ENCODE data around the gene SDK2.
A peak's percentile ranks its signal among the peaks of the same experiment; 100 is the strongest.

Gene SDK2

DNA sequence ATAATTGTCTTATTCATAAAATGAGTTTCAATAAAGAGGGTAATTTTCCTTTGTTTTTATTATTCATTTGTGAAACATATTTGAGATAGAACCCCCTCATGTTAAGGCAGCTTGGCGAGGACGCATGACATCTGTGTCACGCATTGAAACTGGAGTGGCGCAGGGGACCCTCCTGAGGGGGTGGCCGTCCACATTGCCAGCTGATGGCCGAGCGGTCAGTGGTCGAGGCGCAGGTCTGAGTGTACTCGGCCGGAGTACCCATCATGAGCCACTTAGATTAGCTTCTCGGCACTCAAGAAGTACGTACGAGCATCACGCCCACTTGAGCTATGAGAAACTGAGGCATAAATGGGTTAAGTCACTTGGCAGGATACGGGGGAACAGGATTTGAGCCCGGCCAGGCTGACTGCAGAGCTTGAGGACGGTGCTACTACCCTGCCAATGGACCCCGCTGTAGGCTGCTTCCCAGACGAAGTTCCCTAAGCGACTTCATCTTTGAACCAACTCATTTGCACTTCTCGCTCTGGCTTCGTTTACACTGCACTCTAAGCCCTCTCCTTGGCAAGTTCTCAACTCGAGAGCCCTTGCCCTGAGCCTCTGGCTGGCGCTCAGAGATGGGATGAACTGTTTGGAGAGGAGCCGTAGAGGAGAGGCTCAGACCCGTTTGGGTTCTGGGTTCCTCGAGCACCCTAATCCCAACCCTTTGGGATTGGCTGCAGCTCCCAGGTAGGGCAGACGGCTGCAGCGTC lies 91.8 kb downstream of the SDK2 start:
- H3K27me3 ChIP-seq (ENCODE audit: control insufficient read depth in 3 of 3, insufficient read depth in 3 of 3, low read depth in 1 of 3, low read length in 3 of 3), result no peaks in the 10 kb centered on the region
- H3K9ac ChIP-seq (ENCODE audit: low read depth, low read length, poor library complexity), result peak overlapping the region; percentile 25
- no peak overlapping the region for H3K4me2 ChIP-seq (ENCODE audit: insufficient read depth, low read length, poor library complexity, severe bottlenecking)
- H2AFZ ChIP-seq (ENCODE audit: low read length), result no peak overlapping the region
- H2BK120ac ChIP-seq (ENCODE audit: low read depth, low read length), result peak overlapping the region; percentile 18
- H4K8ac ChIP-seq (ENCODE audit: low read depth, low read length), result no peak overlapping the region
- peak overlapping the region; percentile 10 for H3K23ac ChIP-seq (ENCODE audit: low read depth, low read length, poor library complexity)
- no peak for DNase-seq (ENCODE audit: low spot score)
- no CpG with 5 or more reads among the region's 30 CpGs for WGBS, 2 donors (ENCODE audit: extremely low coverage in 2 of 2, insufficient read length in 2 of 2, insufficient replicate concordance in 1 of 2)
- H3K36me3 ChIP-seq (replicated peaks in 1 of 2; ENCODE audit: control insufficient read depth in 2 of 2, insufficient read depth in 2 of 2, low read length in 2 of 2), result no peaks in the 10 kb centered on the region
- no peak overlapping the region for H3K4me3 ChIP-seq (ENCODE audit: low read length in 2 of 2)
- H2AK5ac ChIP-seq (ENCODE audit: low read depth, low read length), result no peak overlapping the region
- H3K18ac ChIP-seq (ENCODE audit: low read length), result peak overlapping the region; percentile 58
- H2BK5ac ChIP-seq (ENCODE audit: low read length), result peak overlapping the region; percentile 59
- H2BK15ac ChIP-seq (ENCODE audit: low read length), result no peak overlapping the region
- H3K79me1 ChIP-seq (ENCODE audit: low read depth, low read length), result peaks cover 16% of the 10 kb centered on the region
- no peak overlapping the region for H2BK12ac ChIP-seq (ENCODE audit: low read length)
- peaks cover 0 to 24% of the 10 kb centered on the region in 2 donors for H3K4me1 ChIP-seq (ENCODE audit: control insufficient read depth in 2 of 2, insufficient read depth in 1 of 2, low read depth in 1 of 2, low read length in 2 of 2)
- H3K27ac ChIP-seq (replicated peaks; ENCODE audit: low read length), result no peak overlapping the region
- peaks cover 0 to 1% of the 10 kb centered on the region in 2 donors for H3K9me3 ChIP-seq (replicated peaks in 1 of 2; ENCODE audit: control insufficient read depth in 2 of 2, insufficient read depth in 1 of 2, low read depth in 1 of 2, low read length in 2 of 2)
- H4K91ac ChIP-seq (ENCODE audit: low read depth, low read length, poor library complexity), result no peak overlapping the region
- no peak overlapping the region for H3K14ac ChIP-seq (ENCODE audit: low read length)
- no peak overlapping the region for H3K4ac ChIP-seq (ENCODE audit: low read length)

- no peaks in the 10 kb centered on the region for H3K27me3 ChIP-seq (ENCODE audit: control insufficient read depth in 3 of 3, insufficient read depth in 3 of 3, low read depth in 1 of 3, low read length in 3 of 3)
- H3K23ac ChIP-seq (ENCODE audit: low read depth, low read length, poor library complexity), result no peak overlapping the region
- no peak overlapping the region for H2AK5ac ChIP-seq (ENCODE audit: low read depth, low read length)
- H3K4me1 ChIP-seq (ENCODE audit: control insufficient read depth in 2 of 2, insufficient read depth in 1 of 2, low read depth in 1 of 2, low read length in 2 of 2), result peaks cover 7 to 31% of the 10 kb centered on the region in 2 donors
- peaks cover 0 to 1% of the 10 kb centered on the region in 2 donors for H3K9me3 ChIP-seq (replicated peaks in 1 of 2; ENCODE audit: control insufficient read depth in 2 of 2, insufficient read depth in 1 of 2, low read depth in 1 of 2, low read length in 2 of 2)
- peak overlapping the region; percentile 3 for H3K18ac ChIP-seq (ENCODE audit: low read length)
- no peaks in the 10 kb centered on the region for H3K36me3 ChIP-seq (replicated peaks in 1 of 2; ENCODE audit: control insufficient read depth in 2 of 2, insufficient read depth in 2 of 2, low read length in 2 of 2)
- no peak for DNase-seq (ENCODE audit: low spot score)
- no peak overlapping the region for H3K9ac ChIP-seq (ENCODE audit: low read depth, low read length, poor library complexity)
- H3K4ac ChIP-seq (ENCODE audit: low read length), result no peak overlapping the region
- WGBS, 2 donors (ENCODE audit: extremely low coverage in 2 of 2, insufficient read length in 2 of 2, insufficient replicate concordance in 1 of 2), result no CpG with 5 or more reads among the region's 5 CpGs
- no peak overlapping the region for H2BK120ac ChIP-seq (ENCODE audit: low read depth, low read length)
- H3K27ac ChIP-seq (replicated peaks; ENCODE audit: low read length), result no peak overlapping the region
- H3K14ac ChIP-seq (ENCODE audit: low read length), result no peak overlapping the region
- no peak overlapping the region for H3K4me2 ChIP-seq (ENCODE audit: insufficient read depth, low read length, poor library complexity, severe bottlenecking)
- H2BK5ac ChIP-seq (ENCODE audit: low read length), result no peak overlapping the region
- H4K8ac ChIP-seq (ENCODE audit: low read depth, low read length), result no peak overlapping the region
- no peak overlapping the region for H2BK15ac ChIP-seq (ENCODE audit: low read length)
- H3K79me1 ChIP-seq (ENCODE audit: low read depth, low read length), result peaks cover 16% of the 10 kb centered on the region
- H2BK12ac ChIP-seq (ENCODE audit: low read length), result no peak overlapping the region
- no peak overlapping the region for H4K91ac ChIP-seq (ENCODE audit: low read depth, low read length, poor library complexity)
- H2AFZ ChIP-seq (ENCODE audit: low read length), result no peak overlapping the region
- no peak overlapping the region for H3K4me3 ChIP-seq (ENCODE audit: low read length in 2 of 2)
These were observed 92.5 kb downstream of the SDK2 start for GRCh38 chr17:73551759-73552158.

DNA sequence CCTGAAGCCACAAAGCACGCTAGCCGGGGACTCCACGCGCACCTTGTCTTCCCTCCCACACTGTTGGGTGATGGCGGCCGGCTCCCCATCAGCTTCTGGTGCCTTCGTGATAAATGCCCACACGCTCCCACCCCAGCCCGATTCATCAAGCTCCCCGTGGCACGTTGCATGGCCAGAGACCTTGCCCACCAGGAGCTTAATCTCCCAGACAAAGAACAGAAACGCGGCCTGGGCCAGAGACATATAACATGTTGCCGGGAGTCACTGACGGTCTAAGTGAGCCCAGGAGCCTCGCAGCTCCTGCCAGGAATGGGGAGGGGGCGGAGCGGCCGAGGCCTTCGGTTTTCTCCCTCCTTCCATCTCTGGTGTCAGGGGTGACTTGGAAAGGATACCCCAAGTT lies 93.1 kb downstream of the SDK2 start:
- Histone ChIP-seq H3K4me3 (ENCODE audit: low read length in 2 of 2) (no peak overlapping the region), H3K36me3 (replicated peaks in 1 of 2; ENCODE audit: control insufficient read depth in 2 of 2, insufficient read depth in 2 of 2, low read length in 2 of 2) (no peaks in the 10 kb centered on the region), H2BK120ac (ENCODE audit: low read depth, low read length) (no peak overlapping the region), H3K4me2 (ENCODE audit: insufficient read depth, low read length, poor library complexity, severe bottlenecking) (no peak overlapping the region), H3K9me3 (replicated peaks in 1 of 2; ENCODE audit: control insufficient read depth in 2 of 2, insufficient read depth in 1 of 2, low read depth in 1 of 2, low read length in 2 of 2) (peaks cover 0 to 1% of the 10 kb centered on the region in 2 donors), H2BK5ac (ENCODE audit: low read length) (peak overlapping the region; percentile 1), H2AK5ac (ENCODE audit: low read depth, low read length) (no peak overlapping the region), H3K14ac (ENCODE audit: low read length) (no peak overlapping the region), H3K27ac (replicated peaks; ENCODE audit: low read length) (no peak overlapping the region), H3K9ac (ENCODE audit: low read depth, low read length, poor library complexity) (no peak overlapping the region), H2BK15ac (ENCODE audit: low read length) (no peak overlapping the region), H4K91ac (ENCODE audit: low read depth, low read length, poor library complexity) (no peak overlapping the region), H4K8ac (ENCODE audit: low read depth, low read length) (no peak overlapping the region), H2AFZ (ENCODE audit: low read length) (no peak overlapping the region), H3K23ac (ENCODE audit: low read depth, low read length, poor library complexity) (peak overlapping the region; percentile 36), H3K4ac (ENCODE audit: low read length) (no peak overlapping the region), H3K4me1 (ENCODE audit: control insufficient read depth in 2 of 2, insufficient read depth in 1 of 2, low read depth in 1 of 2, low read length in 2 of 2) (peaks cover 7 to 37% of the 10 kb centered on the region in 2 donors), H3K79me1 (ENCODE audit: low read depth, low read length) (peaks cover 21% of the 10 kb centered on the region), H3K27me3 (ENCODE audit: control insufficient read depth in 3 of 3, insufficient read depth in 3 of 3, low read depth in 1 of 3, low read length in 3 of 3) (no peaks in the 10 kb centered on the region), H3K18ac (ENCODE audit: low read length) (no peak overlapping the region), H2BK12ac (ENCODE audit: low read length) (no peak overlapping the region)
- no peak for DNase-seq (ENCODE audit: low spot score)
- no CpG with 5 or more reads among the region's 20 CpGs for WGBS, 2 donors (ENCODE audit: extremely low coverage in 2 of 2, insufficient read length in 2 of 2, insufficient replicate concordance in 1 of 2)

DNA sequence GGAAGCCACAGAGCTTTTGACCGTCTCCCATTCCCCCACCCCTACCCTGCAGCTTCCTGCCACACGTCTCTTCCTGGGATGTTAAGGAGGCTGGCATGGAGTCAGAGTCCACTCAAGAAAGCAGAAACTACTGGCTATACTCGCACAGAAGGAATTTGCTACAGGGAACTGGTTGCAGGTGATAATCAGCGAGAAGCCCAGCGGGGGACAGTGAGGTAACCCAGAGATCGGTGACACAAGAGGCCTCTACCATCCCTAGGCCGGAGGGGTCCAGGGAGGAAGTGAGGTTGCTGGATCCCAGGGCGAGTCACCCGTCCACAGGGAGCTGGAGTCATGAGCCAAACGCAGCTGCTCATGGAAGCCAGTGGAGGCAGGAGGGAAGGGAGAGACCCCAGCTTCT lies 93.7 kb downstream of the SDK2 start:
- H3K14ac ChIP-seq (ENCODE audit: low read length), result no peak overlapping the region
- H3K79me1 ChIP-seq (ENCODE audit: low read depth, low read length), result peaks cover 19% of the 10 kb centered on the region
- peak overlapping the region; percentile 36 for H3K23ac ChIP-seq (ENCODE audit: low read depth, low read length, poor library complexity)
- no peak overlapping the region for H3K4me2 ChIP-seq (ENCODE audit: insufficient read depth, low read length, poor library complexity, severe bottlenecking)
- H3K9ac ChIP-seq (ENCODE audit: low read depth, low read length, poor library complexity), result no peak overlapping the region
- no peak overlapping the region for H2BK12ac ChIP-seq (ENCODE audit: low read length)
- no peak overlapping the region for H2BK120ac ChIP-seq (ENCODE audit: low read depth, low read length)
- H3K4ac ChIP-seq (ENCODE audit: low read length), result no peak overlapping the region
- no peak overlapping the region for H3K4me3 ChIP-seq (ENCODE audit: low read length in 2 of 2)
- H2BK5ac ChIP-seq (ENCODE audit: low read length), result peak overlapping the region; percentile 1
- DNase-seq (ENCODE audit: low spot score), result no peak
- no peak overlapping the region for H4K8ac ChIP-seq (ENCODE audit: low read depth, low read length)
- no peaks in the 10 kb centered on the region for H3K36me3 ChIP-seq (replicated peaks in 1 of 2; ENCODE audit: control insufficient read depth in 2 of 2, insufficient read depth in 2 of 2, low read length in 2 of 2)
- H3K27ac ChIP-seq (replicated peaks; ENCODE audit: low read length), result no peak overlapping the region
- WGBS, 2 donors (ENCODE audit: extremely low coverage in 2 of 2, insufficient read length in 2 of 2, insufficient replicate concordance in 1 of 2), result no CpG with 5 or more reads among the region's 10 CpGs
- H3K4me1 ChIP-seq (ENCODE audit: control insufficient read depth in 2 of 2, insufficient read depth in 1 of 2, low read depth in 1 of 2, low read length in 2 of 2), result peaks cover 8 to 41% of the 10 kb centered on the region in 2 donors
- H2AFZ ChIP-seq (ENCODE audit: low read length), result no peak overlapping the region
- no peak overlapping the region for H2BK15ac ChIP-seq (ENCODE audit: low read length)
- no peaks in the 10 kb centered on the region for H3K27me3 ChIP-seq (ENCODE audit: control insufficient read depth in 3 of 3, insufficient read depth in 3 of 3, low read depth in 1 of 3, low read length in 3 of 3)
- H3K9me3 ChIP-seq (replicated peaks in 1 of 2; ENCODE audit: control insufficient read depth in 2 of 2, insufficient read depth in 1 of 2, low read depth in 1 of 2, low read length in 2 of 2), result peaks cover 0 to 1% of the 10 kb centered on the region in 2 donors
- H2AK5ac ChIP-seq (ENCODE audit: low read depth, low read length), result no peak overlapping the region
- H4K91ac ChIP-seq (ENCODE audit: low read depth, low read length, poor library complexity), result no peak overlapping the region
- peak overlapping the region; percentile 68 for H3K18ac ChIP-seq (ENCODE audit: low read length)

Measured in neuronal stem cell (in vitro differentiated cells).